A549 (cell line): Measurements from ENCODE around the gene CEP162.

Source experiments
- BHLHE40 ChIP-seq: IDR thresholded peaks from 2 replicates; pipeline ENCODE4 v1.6.1; 2012; ENCODE audit warnings: low read depth, low read length, inconsistent platforms
- EP300 ChIP-seq, 2 experiments: fragments of >200 bp; sonication (Bioruptor Twin); formaldehyde crosslinking; IDR thresholded peaks; 2 replicates in 1 of 2; 3 replicates in 1 of 2; pipeline ENCODE4 v1.6.1; 2016 to 2017
- ZC3H11A ChIP-seq: fragments of 450-650 bp; IDR thresholded peaks from 2 replicates; pipeline ENCODE4 v1.6.1; 2014; ENCODE audit warnings: antibody characterized with exemption, mild to moderate bottlenecking

GRCh38 chr6:84135291-84135690 is 92.2 kb downstream of the CEP162 start:
- TF ChIP-seq ZC3H11A, result no peak
- TF ChIP-seq BHLHE40, result no peak
- TF ChIP-seq EP300 (IDR thresholded peaks at IDR 0.05), result no peak
